ENCODE results near the gene TMEM80.

- TF ChIP-seq CTCF (conservative IDR thresholded peaks at IDR 0.05 in 1 of 2, IDR thresholded peaks at IDR 0.05 in 1 of 2; ENCODE audit: low read depth in 1 of 2, low read length in 2 of 2) (no peak), EZH2 (IDR thresholded peaks at IDR 0.05; ENCODE audit: low read length, missing control alignments) (no peak)
These were observed 2.2 kb downstream of the TMEM80 start for GRCh38 chr11:697811-698311.

All from fibroblast of lung (primary cell).